Epidermal melanocyte (primary cell): ENCODE measurements around the gene GINS2.

Experiments used
- DNase-seq: peaks from one replicate; pipeline ENCODE4 v3.0.0; 2011; ENCODE audit warnings: low spot score; ENCODE audit not compliant: insufficient read length

GINS2 gene

DNA sequence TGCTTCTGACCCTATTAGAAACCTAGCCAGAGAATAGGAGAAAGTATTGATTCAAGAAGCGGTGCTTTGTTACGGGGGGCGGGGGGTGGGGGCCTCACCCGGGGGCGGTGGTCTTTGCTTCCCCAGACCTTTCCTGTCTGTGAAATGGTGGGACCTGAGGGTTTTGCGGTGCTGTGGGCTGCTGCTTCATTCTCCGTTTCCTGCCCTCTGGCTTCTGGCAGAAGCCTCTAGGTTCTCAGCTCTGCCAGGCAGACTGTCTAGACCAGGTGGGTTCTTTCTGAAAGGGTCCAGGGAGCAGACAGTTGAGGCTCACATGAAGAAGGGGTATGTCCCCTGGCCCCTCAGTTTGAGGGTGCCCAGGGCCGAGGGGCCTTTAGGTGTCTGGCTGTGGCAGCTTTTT lies 61.7 kb downstream of the GINS2 start:
- DNase-seq, result no peak
